Right lobe of liver (tissue), 6 donors: ENCODE data around the gene HECTD4. TPM values are rescaled to one million over a fixed set of nuclear protein-coding genes. Genes with fewer than 3 reads are reported as not detected.

Experiments used
- ATAC-seq, 4 donors: fragments of 200-7000 bp; cut with Tn5 transposase; one replicate each; pipeline ENCODE4 v1.9.1; 2020; ENCODE audit warnings: mild to moderate bottlenecking in 4 of 4, moderate library complexity in 4 of 4
- DNase-seq, 3 donors: peaks; one replicate each; pipeline ENCODE4 v3.0.0-alpha.2; 2020
- H3K27ac ChIP-seq, 3 donors: fragments of 200-600 bp; one replicate each; pipeline ENCODE4 v1.8.0; 2022
- H3K27me3 ChIP-seq, 2 donors: fragments of 200-600 bp; one replicate each; pipeline ENCODE4 v1.8.0; 2022
- H3K36me3 ChIP-seq, 4 donors: fragments of 200-600 bp; sonication (generic) in 1 of 4; one replicate each; pipeline versions ENCODE4 v1.5.1 to v1.8.0; 2017 to 2022; ENCODE audit warnings: control low read depth in 1 of 4
- H3K4me1 ChIP-seq, 4 donors: fragments of 200-600 bp; sonication (generic) in 1 of 4; one replicate each; pipeline versions ENCODE4 v1.5.1 to v1.8.0; 2017 to 2022; ENCODE audit warnings: control low read depth in 1 of 4
- H3K4me3 ChIP-seq, 3 donors: fragments of 200-600 bp; one replicate each; pipeline ENCODE4 v1.8.0; 2022
- H3K9me3 ChIP-seq, 4 donors: fragments of 200-600 bp; sonication (generic) in 1 of 4; one replicate each; pipeline versions ENCODE4 v1.5.1 to v1.8.0; 2017 to 2022; ENCODE audit warnings: control low read depth in 1 of 4
- POLR2A ChIP-seq: fragments of 450-650 bp; IDR thresholded peaks from one replicate; pipeline ENCODE4 v1.6.1; 2017; ENCODE audit warnings: antibody characterized with exemption, mild to moderate bottlenecking
- WGBS: methylation state at CpG from one replicate; pipeline ENCODE4 v1.1.6; 2018; ENCODE audit warnings: low coverage, low lambda C conversion rate; ENCODE audit not compliant: insufficient coverage; ENCODE audit errors: missing lambda C conversion rate; 5-methylcytosine and 5-hydroxymethylcytosine counted together
- intact Hi-C, 2 donors: fragments of 100-400 bp; cut with DNase I; formaldehyde crosslinking; loops; one replicate each; pipeline versions ENCODE4 v1.11.2 to v1.14.1; 2022
- total RNA-seq, 6 experiments: library from RNA; depleted of rRNA in 2 of 6; stranded (reverse); fragments of >200 nt in 2 of 6; fragmentation: NEBNext Ultra II Directional in 3 of 6; extraction: Animal tissue kit (Norgen Biotek cat#: 25700) in 3 of 6; gene quantifications; one replicate each; pipeline versions ENCODE4 v1.1.0 to v1.2.4, GENCODE V29; 2016 to 2023
- TF ChIP-seq, protein P1 (sequence below), 4 donors: fragments of 200-600 bp in 3 of 4; fragments of 450-650 bp in 1 of 4; IDR thresholded peaks; one replicate each; pipeline versions ENCODE4 v1.5.1 to v1.8.0; 2016 to 2022; ENCODE audit warnings: antibody characterized with exemption in 4 of 4, mild to moderate bottlenecking in 2 of 4
- donor health status: DM: no; HTN: yes; CAD: no.
- donor health status: DM: no; HTN: no; CAD: no.
- donor health status: DM: no; HTN: no; CAD: no.
- donor health status: DM: no; HTN: yes; CAD: no.
- donor health status: DM: no; HTN: yes; CAD: no.

The HECTD4 gene
- total RNA-seq, 6 experiments from 2014 or later: 12.6 to 24.4 (median 19.3) TPM

DNA sequence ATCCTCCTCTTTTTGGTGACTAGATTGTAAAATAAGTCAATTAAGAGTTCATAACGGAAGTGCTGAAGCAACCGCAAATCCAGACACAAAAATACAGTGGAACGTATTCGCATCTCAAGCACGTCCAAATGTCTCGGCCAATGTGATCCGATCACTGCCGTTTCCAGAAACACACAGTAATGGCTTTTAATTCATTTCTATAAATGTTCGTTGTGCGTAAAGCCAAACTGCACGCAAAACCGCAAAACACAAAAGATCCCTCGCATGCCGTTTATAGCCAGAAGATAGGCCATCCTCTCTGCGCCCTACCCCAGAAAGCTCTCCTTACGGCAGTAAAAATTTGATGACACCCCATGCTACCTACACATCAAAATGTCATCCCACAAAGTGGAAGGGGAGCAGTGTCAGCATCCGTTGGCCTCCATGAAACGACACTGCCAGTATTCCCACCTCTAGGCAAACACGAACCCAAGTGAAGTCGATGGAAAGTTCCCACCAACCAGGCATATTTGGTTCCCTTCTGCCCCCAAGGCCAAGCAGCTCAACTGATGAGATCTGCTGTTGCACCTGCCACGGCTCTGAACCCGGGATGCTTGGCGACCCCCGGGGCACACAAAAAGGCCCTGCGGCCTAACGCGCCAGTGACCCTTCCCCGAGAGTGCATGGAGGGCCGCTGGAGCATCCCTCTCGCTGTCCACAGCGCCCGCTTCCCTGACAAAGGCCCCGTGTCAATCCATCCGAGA, 1.4 kb downstream of the HECTD4 start:
- peak in 1 of 3 donors; percentile 23 for DNase-seq
- no peak for TF ChIP-seq POLR2A
- TF ChIP-seq, protein P1, sequence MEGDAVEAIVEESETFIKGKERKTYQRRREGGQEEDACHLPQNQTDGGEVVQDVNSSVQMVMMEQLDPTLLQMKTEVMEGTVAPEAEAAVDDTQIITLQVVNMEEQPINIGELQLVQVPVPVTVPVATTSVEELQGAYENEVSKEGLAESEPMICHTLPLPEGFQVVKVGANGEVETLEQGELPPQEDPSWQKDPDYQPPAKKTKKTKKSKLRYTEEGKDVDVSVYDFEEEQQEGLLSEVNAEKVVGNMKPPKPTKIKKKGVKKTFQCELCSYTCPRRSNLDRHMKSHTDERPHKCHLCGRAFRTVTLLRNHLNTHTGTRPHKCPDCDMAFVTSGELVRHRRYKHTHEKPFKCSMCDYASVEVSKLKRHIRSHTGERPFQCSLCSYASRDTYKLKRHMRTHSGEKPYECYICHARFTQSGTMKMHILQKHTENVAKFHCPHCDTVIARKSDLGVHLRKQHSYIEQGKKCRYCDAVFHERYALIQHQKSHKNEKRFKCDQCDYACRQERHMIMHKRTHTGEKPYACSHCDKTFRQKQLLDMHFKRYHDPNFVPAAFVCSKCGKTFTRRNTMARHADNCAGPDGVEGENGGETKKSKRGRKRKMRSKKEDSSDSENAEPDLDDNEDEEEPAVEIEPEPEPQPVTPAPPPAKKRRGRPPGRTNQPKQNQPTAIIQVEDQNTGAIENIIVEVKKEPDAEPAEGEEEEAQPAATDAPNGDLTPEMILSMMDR (IDR thresholded peaks at IDR 0.05): no peak
- intact Hi-C loops: loop anchor here (10.0 kb wide), 1 partner anchor 186 kb away; no protein-coding TSS in a partner anchor
- 57% methylated on average over 33 of the region's 34 CpGs for WGBS
- no peak for ATAC-seq
- Histone ChIP-seq H3K27ac (no peak overlapping the region), H3K36me3 (no peaks in the 10 kb centered on the region), H3K9me3 (no peaks in the 10 kb centered on the region), H3K4me1 (peaks cover 0 to 10% (median 0%) of the 10 kb centered on the region in 4 donors), H3K27me3 (no peaks in the 10 kb centered on the region), H3K4me3 (peak overlapping the region; percentile 94 to 98 (median 98))

DNA sequence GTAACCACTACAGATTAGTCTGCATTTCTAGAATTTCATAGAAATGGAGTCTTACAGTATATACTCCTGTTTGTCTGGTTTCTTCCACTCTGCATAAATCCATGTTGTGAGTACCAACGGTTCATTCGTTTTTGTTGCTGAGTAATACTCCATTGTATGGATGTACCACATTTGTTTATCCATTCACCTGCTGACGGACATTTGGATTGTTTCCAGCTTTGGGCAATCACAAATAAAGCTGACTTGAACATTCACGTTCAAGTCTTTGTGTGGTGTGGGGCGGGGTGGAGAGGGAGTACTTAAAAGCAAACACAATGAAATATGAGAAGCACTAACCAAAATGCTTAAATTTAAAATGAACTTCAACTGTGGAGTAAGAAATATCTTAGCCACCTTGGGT, 7.1 kb downstream of the HECTD4 start:
- intact Hi-C loops: no loop called here
- WGBS: 67% methylated on average over 5 of the region's 5 CpGs
- ATAC-seq (no peak), DNase-seq (no peak)
- TF ChIP-seq, protein P1 (IDR thresholded peaks at IDR 0.05): no peak
- TF ChIP-seq POLR2A: no peak
- peaks cover 0 to 4% (median 0%) of the 10 kb centered on the region in 4 donors for H3K36me3 ChIP-seq
- H3K4me1 ChIP-seq: no peaks in the 10 kb centered on the region
- no peaks in the 10 kb centered on the region for H3K9me3 ChIP-seq
- H3K4me3 ChIP-seq: no peak overlapping the region
- no peaks in the 10 kb centered on the region for H3K27me3 ChIP-seq
- no peak overlapping the region for H3K27ac ChIP-seq

DNA sequence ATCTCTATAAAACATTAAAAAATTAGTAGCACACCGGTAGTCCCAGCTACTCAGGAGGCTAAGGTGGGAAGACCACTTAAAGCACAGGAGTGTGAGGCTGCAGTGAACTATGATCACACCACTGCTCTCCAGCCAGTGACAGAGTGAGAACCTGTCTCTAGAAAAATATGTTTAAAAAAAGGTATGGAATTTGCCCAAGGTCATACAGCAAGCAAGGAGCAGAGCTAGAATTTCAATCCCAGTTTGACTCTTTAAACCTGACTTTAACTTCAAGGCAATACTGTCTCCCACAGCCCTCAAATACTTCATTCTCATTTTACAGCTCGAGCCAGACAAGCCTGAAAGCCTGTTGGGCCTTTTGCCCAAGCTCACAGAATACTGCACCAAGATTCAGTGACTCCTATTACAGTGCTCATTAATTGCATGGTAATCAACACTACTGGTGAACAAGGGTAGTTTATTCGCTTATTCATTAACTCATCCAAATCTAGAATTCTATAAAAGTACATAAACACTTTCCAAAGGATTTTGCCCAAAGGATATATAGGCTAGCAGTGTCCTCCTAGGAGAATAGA, 8.0 kb downstream of the HECTD4 start:
- no peak for ATAC-seq
- no peaks in the 10 kb centered on the region for H3K9me3 ChIP-seq
- no peaks in the 10 kb centered on the region for H3K4me1 ChIP-seq
- no peak overlapping the region for H3K27ac ChIP-seq
- 93% methylated on average over 3 of the region's 3 CpGs for WGBS
- no peak for DNase-seq
- H3K27me3 ChIP-seq: no peaks in the 10 kb centered on the region
- no peak overlapping the region for H3K4me3 ChIP-seq
- peaks cover 0 to 4% (median 0%) of the 10 kb centered on the region in 4 donors for H3K36me3 ChIP-seq
- intact Hi-C loops: no loop called here
- TF ChIP-seq POLR2A: no peak
- TF ChIP-seq, protein P1 (IDR thresholded peaks at IDR 0.05): no peak

- no peak for TF ChIP-seq POLR2A
- TF ChIP-seq, protein P1 (IDR thresholded peaks at IDR 0.05): no peak
- intact Hi-C loops: no loop called here
- Histone ChIP-seq H3K4me1 (no peaks in the 10 kb centered on the region), H3K9me3 (no peaks in the 10 kb centered on the region), H3K27ac (no peak overlapping the region), H3K36me3 (peaks cover 0 to 4% (median 0%) of the 10 kb centered on the region in 4 donors), H3K27me3 (no peaks in the 10 kb centered on the region), H3K4me3 (no peak overlapping the region)
- DNase-seq (no peak), ATAC-seq (peak in 1 of 4 donors; percentile 11)
- 69% methylated on average over 8 of the region's 8 CpGs for WGBS
These were observed 11.2 kb downstream of the HECTD4 start for GRCh38 chr12:112370868-112371510.
